ENCODE results near the gene C16orf78. TPM values are rescaled to one million over a fixed set of nuclear protein-coding genes. Genes with fewer than 3 reads are reported as not detected.

Gene C16orf78
- total RNA-seq, 1 donor from 2014 or later = not detected

- no peaks in the 10 kb centered on the region for H3K9me3 ChIP-seq
- no peaks in the 10 kb centered on the region for H3K4me1 ChIP-seq
- H3K27me3 ChIP-seq = peaks cover 3% of the 10 kb centered on the region
- no peak for TF ChIP-seq POLR2A (IDR thresholded peaks at IDR 0.05)
- no peak for TF ChIP-seq POLR2AphosphoS5 (IDR thresholded peaks at IDR 0.05; ENCODE audit: insufficient read depth in 1 of 2, low read depth in 1 of 2)
- TF ChIP-seq CTCF (IDR thresholded peaks at IDR 0.05) = no peak
- no peak overlapping the region for H3K27ac ChIP-seq
- no peak overlapping the region for H3K4me3 ChIP-seq
- no peaks in the 10 kb centered on the region for H3K36me3 ChIP-seq
- peak in 1 of 2 donors; percentile 77 for DNase-seq (ENCODE audit: extremely low spot score in 2 of 2)
- intact Hi-C loops (cut with DNase I) = no loop called here
Observed at GRCh38 chr16:49398761-49399160, 25.2 kb downstream of the C16orf78 start.

- Histone ChIP-seq H3K36me3 (no peaks in the 10 kb centered on the region), H3K9me3 (no peaks in the 10 kb centered on the region), H3K27ac (no peak overlapping the region), H3K27me3 (peaks cover 3% of the 10 kb centered on the region), H3K4me3 (no peak overlapping the region), H3K4me1 (no peaks in the 10 kb centered on the region)
- intact Hi-C loops (cut with DNase I) = no loop called here
- TF ChIP-seq POLR2A (IDR thresholded peaks at IDR 0.05) = no peak
- TF ChIP-seq POLR2AphosphoS5 (IDR thresholded peaks at IDR 0.05; ENCODE audit: insufficient read depth in 1 of 2, low read depth in 1 of 2) = no peak
- no peak for TF ChIP-seq CTCF (IDR thresholded peaks at IDR 0.05)
- DNase-seq (ENCODE audit: extremely low spot score in 2 of 2) = peak; percentile 37 to 64
Observed at GRCh38 chr16:49399594-49400364, 26.2 kb downstream of the C16orf78 start.

- intact Hi-C loops (cut with DNase I) = no loop called here
- DNase-seq (ENCODE audit: extremely low spot score in 2 of 2) = peak; percentile 58 to 64
Observed at GRCh38 chr16:49400611-49401010, 27.0 kb downstream of the C16orf78 start.

GRCh38 chr16:49405123-49405522 is 31.5 kb downstream of the C16orf78 start:
- Histone ChIP-seq H3K36me3 (no peaks in the 10 kb centered on the region), H3K4me1 (no peaks in the 10 kb centered on the region), H3K27me3 (no peaks in the 10 kb centered on the region), H3K27ac (no peak overlapping the region), H3K9me3 (no peaks in the 10 kb centered on the region), H3K4me3 (no peak overlapping the region)
- TF ChIP-seq POLR2A (IDR thresholded peaks at IDR 0.05) = no peak
- no peak for TF ChIP-seq CTCF (IDR thresholded peaks at IDR 0.05)
- no peak for TF ChIP-seq POLR2AphosphoS5 (IDR thresholded peaks at IDR 0.05; ENCODE audit: insufficient read depth in 1 of 2, low read depth in 1 of 2)
- DNase-seq (ENCODE audit: extremely low spot score in 2 of 2) = peak in 1 of 2 donors; percentile 64
- intact Hi-C loops (cut with DNase I) = no loop called here

More at GRCh38 chr16:49400611-49401010, 27.0 kb downstream of the C16orf78 start:
- H3K9me3 ChIP-seq = no peaks in the 10 kb centered on the region
- H3K27me3 ChIP-seq = peaks cover 3% of the 10 kb centered on the region
- H3K27ac ChIP-seq = no peak overlapping the region
- no peaks in the 10 kb centered on the region for H3K36me3 ChIP-seq
- TF ChIP-seq CTCF (IDR thresholded peaks at IDR 0.05) = no peak
- no peak for TF ChIP-seq POLR2AphosphoS5 (IDR thresholded peaks at IDR 0.05; ENCODE audit: insufficient read depth in 1 of 2, low read depth in 1 of 2)
- TF ChIP-seq POLR2A (IDR thresholded peaks at IDR 0.05) = no peak
- H3K4me1 ChIP-seq = no peaks in the 10 kb centered on the region
- H3K4me3 ChIP-seq = no peak overlapping the region

GRCh38 chr16:49405530-49405929 is 31.9 kb downstream of the C16orf78 start:
- Histone ChIP-seq H3K27ac (no peak overlapping the region), H3K36me3 (no peaks in the 10 kb centered on the region), H3K27me3 (no peaks in the 10 kb centered on the region), H3K4me1 (no peaks in the 10 kb centered on the region), H3K9me3 (no peaks in the 10 kb centered on the region), H3K4me3 (no peak overlapping the region)
- TF ChIP-seq CTCF (IDR thresholded peaks at IDR 0.05) (no peak), POLR2AphosphoS5 (IDR thresholded peaks at IDR 0.05; ENCODE audit: insufficient read depth in 1 of 2, low read depth in 1 of 2) (no peak), POLR2A (IDR thresholded peaks at IDR 0.05) (no peak)
- DNase-seq (ENCODE audit: extremely low spot score in 2 of 2) = no peak
- intact Hi-C loops (cut with DNase I) = no loop called here

All from vagina (tissue), 2 donors.